ENCODE results near the gene TSEN15.

GRCh38 chr1:184060316-184060715, 8.8 kb downstream of the TSEN15 start:
- TF ChIP-seq, protein P1, sequence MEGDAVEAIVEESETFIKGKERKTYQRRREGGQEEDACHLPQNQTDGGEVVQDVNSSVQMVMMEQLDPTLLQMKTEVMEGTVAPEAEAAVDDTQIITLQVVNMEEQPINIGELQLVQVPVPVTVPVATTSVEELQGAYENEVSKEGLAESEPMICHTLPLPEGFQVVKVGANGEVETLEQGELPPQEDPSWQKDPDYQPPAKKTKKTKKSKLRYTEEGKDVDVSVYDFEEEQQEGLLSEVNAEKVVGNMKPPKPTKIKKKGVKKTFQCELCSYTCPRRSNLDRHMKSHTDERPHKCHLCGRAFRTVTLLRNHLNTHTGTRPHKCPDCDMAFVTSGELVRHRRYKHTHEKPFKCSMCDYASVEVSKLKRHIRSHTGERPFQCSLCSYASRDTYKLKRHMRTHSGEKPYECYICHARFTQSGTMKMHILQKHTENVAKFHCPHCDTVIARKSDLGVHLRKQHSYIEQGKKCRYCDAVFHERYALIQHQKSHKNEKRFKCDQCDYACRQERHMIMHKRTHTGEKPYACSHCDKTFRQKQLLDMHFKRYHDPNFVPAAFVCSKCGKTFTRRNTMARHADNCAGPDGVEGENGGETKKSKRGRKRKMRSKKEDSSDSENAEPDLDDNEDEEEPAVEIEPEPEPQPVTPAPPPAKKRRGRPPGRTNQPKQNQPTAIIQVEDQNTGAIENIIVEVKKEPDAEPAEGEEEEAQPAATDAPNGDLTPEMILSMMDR (IDR thresholded peaks at IDR 0.05), result no peak
- no peak for TF ChIP-seq ZFX (IDR thresholded peaks at IDR 0.05; ENCODE audit: borderline replicate concordance)

Measured in 22Rv1 (cell line).